GM18870 (cell line): ENCODE results near the gene SYNPO2.
"Not testable (repeated sequence)": the region's sequence is repeated elsewhere in the genome, so short reads cannot be mapped to it uniquely, and the experiment has no call there.

ENCODE experiments used
- ATAC-seq: cut with Tn5 transposase; IDR thresholded peaks from one replicate; pipeline ENCODE4 v1.9.1; 2021; ENCODE audit warnings: moderate library complexity; ENCODE audit not compliant: unreplicated experiment

The SYNPO2 gene

DNA sequence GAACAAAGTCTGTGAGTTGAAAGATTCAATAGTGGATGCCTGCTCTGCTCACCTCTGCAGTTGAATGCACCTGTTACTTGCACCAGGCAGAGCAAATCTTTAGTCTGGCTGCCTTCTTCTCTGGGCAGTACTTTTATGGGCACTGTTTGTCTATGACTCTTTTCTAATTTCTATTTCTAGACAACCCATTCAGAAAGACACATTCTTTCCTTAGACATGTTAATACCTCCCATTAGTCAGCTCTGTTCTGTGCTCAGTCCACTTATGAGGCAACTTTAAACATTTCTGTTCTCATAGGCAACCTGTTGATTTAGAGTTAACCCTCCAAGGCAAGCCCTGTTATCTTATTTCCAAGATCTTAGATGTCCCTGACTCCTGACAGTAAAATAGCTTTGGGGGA, 108.9 kb downstream of the SYNPO2 start:
- ATAC-seq, result no peak

GRCh38 chr4:118999919-119000318, 111.3 kb downstream of the SYNPO2 start:
- ATAC-seq, result no peak

DNA sequence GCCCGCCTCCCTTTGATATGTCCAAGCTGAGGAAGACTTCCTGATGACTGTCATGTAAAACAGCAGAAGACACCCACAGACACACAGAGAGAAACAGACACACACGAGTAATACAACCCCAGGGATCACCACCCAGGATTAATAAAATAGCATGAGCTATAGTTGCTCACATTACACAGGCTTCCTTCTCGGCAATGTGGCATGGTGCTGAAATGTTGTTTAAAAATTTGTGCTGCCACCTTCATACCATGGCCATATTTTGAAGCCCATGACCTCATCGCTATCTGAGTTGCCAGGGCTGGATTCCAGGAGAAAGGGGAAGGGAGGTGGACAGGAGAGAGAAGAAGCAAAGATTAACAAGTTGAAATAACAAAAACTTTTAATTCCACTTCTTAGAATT, 111.7 kb downstream of the SYNPO2 start:
- no peak for ATAC-seq

DNA sequence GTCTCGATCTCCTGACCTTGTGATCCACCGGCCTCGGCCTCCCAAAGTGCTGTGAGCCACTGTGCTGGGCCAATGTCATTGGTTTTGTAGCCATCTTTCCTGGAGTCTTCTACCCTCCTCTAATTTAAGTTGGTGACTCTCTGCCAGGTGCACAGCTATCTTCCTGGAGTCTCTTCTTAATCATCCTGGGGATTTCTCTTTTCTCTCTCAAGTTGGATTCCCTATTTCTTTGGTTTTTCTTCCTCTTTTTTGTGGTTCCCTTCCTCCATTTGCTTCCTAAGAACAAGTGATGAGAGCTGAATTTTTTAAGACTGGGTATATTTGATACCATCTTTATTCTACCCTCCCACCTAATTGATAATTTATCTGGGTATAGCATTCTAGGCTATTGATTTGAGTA, 113.8 kb downstream of the SYNPO2 start:
- no peak for ATAC-seq

DNA sequence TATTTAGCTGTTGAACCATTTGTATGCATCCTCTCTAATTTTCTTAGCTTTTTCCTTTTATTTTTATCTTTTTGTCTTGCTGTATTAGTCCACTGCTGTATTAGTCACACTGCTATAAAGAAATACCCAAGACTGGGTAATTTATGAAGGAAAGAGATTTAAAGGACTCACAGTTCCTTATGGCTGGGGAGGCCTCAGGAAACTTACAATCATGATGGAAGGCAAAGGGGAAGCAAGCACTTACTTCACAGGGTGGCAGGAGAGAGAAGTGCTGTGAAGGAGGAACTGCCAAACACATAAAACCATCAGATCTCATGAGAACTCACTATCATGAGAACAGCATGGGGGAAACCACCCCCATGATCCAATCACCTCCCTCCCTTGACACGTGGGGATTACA, 114.3 kb downstream of the SYNPO2 start:
- ATAC-seq, result not testable (repeated sequence)

GRCh38 chr4:119005928-119006460, 117.3 kb downstream of the SYNPO2 start:
- ATAC-seq, result no peak

GRCh38 chr4:119008761-119009160, 120.1 kb downstream of the SYNPO2 start:
- ATAC-seq, result no peak

DNA sequence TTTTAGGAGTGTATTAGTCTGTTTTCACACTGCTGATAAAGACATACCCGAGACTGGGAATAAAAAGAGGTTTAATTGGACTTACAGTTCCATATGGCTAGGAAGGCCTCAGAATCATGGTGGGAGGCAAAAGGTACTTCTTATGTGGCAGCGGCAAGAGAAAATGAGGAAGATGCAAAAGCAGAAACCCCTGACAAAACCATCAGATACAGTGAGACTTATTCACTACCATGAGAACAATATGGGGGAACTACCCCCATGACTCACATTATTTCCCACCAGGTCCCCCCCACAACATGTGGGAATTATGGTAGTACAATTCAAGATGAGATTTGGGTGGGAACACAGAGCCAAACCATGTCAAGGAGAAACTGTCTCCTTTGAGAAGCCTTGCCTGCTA, 121.6 kb downstream of the SYNPO2 start:
- not testable (repeated sequence) for ATAC-seq

DNA sequence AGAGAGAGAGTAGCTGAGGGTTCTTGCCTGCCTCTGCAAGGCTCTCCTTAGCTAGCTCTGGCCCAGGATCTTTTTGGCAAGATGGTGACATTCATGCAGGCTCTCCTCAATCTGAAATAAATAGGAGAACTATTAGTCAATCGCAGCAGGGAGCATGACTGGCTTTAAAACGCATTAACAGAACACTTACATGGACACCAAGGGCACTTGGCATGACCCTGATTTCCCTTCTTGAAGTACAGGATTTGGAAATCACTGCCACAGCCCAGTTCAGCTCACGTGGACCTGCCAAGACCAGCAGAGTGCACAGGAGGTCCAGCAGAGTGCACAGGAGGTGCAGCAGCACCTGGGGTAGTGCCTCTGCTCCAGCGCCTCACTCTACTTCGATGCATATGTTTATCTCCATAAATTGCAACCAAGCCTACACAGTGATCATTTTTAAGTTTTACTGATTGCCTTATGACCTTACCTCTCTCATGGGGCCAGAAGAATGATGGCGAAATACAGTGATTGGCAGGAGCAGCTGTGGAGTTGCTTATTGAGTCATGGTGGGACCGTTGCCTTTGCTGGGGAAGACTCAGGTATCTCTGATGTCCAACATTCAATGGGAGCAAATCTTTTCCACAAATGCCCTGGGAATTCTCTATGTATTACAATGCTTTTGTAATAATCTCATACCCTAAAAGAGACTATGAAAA, 122.4 kb downstream of the SYNPO2 start:
- no peak for ATAC-seq

GRCh38 chr4:119011607-119011988, 122.9 kb downstream of the SYNPO2 start:
- no peak for ATAC-seq

- no peak for ATAC-seq
Observed at GRCh38 chr4:119014658-119015057, 126.0 kb downstream of the SYNPO2 start.

DNA sequence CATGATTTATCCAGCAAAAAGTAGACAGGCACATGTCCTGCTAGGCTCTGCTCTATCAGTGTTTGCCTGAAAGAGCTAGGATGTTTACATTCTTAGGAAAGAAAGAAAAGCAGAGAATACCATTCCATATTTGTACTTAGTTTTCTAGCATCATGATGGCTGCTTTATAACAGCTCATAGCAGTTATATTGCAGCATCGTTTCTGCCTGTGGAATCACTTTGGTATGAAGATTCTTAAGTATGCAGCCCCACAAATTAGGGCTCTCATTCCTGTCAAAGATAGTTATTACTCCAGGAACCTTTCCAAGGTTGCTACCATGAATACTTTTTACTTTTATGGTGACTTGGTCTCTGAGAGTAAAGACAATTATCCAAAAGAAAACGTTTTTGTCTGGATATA, 128.0 kb downstream of the SYNPO2 start:
- no peak for ATAC-seq

DNA sequence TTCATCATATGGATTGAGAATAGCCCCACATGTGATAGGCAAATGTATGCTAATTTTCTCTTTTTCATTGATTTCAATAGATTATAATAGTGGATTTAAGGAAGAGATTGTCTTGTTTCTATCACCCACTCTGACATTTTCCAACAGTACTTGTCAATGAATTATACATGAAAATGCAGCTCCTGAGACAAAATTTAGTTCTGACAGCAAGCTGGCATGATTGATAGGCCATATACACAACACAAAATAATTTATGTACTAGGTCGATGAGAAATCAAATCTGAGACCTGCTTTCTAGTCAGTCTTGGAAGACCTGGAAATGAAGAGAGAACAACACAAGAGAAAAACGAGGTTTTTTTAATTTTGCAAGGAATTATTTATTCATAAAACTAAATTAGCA, 129.0 kb downstream of the SYNPO2 start:
- ATAC-seq, result no peak

- no peak for ATAC-seq
Observed at GRCh38 chr4:119020158-119020557, 131.5 kb downstream of the SYNPO2 start.

GRCh38 chr4:119022520-119022919, 133.9 kb downstream of the SYNPO2 start:
- ATAC-seq, result not testable (repeated sequence)

- ATAC-seq, result no peak
Observed at GRCh38 chr4:119024102-119024501, 135.4 kb downstream of the SYNPO2 start.

- no peak for ATAC-seq
Observed at GRCh38 chr4:119025420-119025819, 136.8 kb downstream of the SYNPO2 start.

DNA sequence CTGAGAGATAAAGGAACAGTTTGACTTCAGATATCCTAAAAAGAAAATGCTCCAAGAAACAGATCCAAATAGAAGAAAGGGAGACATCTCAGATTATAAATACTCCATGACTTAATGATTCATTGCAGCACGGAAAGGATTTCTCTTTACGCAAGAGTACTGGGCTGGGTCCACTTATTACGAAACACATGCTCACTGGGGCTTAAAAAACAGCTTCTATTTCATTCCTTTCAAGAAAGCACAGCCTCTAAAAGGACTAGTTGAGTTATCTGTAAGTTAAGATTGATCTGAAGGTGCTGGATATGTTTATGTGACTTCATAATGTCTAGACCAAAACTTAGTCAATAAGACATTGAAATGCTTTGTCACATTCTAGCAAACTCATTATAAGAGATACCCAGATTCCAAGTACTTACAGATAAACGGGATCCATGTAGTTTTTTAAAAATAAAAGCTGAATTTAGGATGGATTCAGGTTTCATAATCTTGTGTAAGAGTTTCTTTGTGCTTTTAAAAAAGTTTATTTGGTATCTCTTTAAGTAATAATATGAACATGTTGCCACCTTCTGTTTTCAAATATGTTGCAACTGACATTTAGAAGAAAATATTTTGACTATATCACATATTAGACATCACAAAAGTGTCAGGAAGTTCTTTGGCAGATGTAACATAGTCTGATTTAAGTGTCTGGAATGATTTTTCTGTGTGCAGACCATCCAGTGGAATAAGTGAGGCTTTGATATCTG, 137.4 kb downstream of the SYNPO2 start:
- ATAC-seq, result no peak

- ATAC-seq, result no peak
Observed at GRCh38 chr4:119026662-119027444, 138.2 kb downstream of the SYNPO2 start.

- ATAC-seq, result no peak
Observed at GRCh38 chr4:119027811-119028210, 139.2 kb downstream of the SYNPO2 start.

DNA sequence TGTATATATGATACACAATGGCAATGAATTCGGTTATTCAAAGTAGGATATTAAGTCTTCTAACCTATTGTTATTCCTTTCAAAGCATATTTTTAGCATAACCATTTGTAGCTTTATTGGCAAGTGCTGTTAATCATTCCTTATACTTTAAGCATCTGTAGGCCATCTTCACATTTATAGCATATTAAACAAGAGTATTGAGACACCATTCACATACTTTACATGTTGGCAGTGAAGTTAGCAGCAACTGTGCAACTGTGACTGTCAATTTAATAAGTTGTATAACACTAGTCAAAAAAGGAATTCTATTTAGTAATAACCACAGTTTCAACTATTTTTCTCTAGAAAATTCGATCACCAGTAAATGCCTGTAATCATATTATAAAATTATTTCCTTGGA, 139.6 kb downstream of the SYNPO2 start:
- ATAC-seq, result no peak
